NCI-H1105 (cell line): Measurements from ENCODE around the gene HNRNPU.

Source experiments
- DNase-seq: peaks from one replicate; lab custom pipeline; 2025; lab: John Stamatoyannopoulos, UW

Gene HNRNPU

GRCh38 chr1:244802041-244802440, 62.3 kb downstream of the HNRNPU start:
- DNase-seq, result no peak

GRCh38 chr1:244801246-244801645, 63.1 kb downstream of the HNRNPU start:
- DNase-seq, result no peak

GRCh38 chr1:244800821-244801220, 63.5 kb downstream of the HNRNPU start:
- DNase-seq, result no peak
